Raji (cell line): Measurements from ENCODE around the gene GNG12.

Experiments
- POLR2A ChIP-seq: IDR thresholded peaks from 2 replicates; pipeline ENCODE4 v1.6.1; 2011; ENCODE audit warnings: low read depth, low read length, control low read depth; ENCODE audit not compliant: insufficient read depth

Gene GNG12

DNA sequence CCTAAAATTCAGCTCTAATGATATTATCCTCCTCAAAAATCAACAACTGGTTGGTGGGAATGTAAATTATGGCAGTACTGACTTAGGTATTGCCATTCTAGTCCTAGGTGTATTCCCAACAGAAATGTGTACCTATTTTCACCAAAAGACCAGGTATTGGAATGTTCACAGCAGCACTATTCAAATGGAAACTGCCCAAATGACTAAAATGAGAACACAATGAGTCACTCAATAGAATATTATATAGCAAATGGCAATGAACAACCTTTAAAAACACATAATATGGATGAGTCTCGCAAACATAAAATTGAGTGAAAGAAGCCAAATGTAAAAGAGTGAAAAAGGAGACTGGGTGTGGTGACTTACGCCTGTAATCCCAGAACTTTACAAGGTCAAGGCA lies 103.4 kb downstream of the GNG12 start:
- TF ChIP-seq POLR2A: no peak

- no peak for TF ChIP-seq POLR2A
These were observed 107.0 kb downstream of the GNG12 start for GRCh38 chr1:67726224-67726623.

DNA sequence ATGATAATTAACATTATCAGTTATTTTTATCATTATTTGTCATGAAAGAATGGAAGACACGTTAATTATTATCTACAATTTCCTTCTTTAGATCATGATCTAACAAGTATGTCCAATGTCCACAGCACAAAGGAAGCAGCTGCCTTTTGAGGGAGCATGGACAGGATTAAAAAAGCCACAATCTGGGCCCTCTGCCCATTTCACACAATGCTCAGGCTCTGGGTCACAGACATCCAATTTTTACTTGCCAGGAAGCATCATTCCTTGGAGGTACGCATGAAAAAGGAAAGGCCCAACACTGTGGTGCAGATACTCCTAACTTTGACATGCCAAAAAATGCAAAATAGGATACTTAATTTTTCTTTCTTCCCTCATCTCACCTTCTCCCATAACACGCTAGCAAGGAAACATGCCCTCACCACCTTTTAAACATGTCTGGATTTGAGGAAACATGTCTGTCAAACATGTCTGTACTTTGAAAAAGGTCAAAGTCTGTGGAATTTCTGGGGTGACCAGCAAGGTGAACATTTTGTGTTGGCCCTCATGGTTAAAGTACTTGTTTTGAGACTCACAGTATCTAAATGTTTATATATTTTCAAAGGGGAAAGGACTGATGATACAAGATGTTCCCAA lies 108.2 kb downstream of the GNG12 start:
- TF ChIP-seq POLR2A: no peak

GRCh38 chr1:67723620-67724019 lies 109.6 kb downstream of the GNG12 start:
- no peak for TF ChIP-seq POLR2A

DNA sequence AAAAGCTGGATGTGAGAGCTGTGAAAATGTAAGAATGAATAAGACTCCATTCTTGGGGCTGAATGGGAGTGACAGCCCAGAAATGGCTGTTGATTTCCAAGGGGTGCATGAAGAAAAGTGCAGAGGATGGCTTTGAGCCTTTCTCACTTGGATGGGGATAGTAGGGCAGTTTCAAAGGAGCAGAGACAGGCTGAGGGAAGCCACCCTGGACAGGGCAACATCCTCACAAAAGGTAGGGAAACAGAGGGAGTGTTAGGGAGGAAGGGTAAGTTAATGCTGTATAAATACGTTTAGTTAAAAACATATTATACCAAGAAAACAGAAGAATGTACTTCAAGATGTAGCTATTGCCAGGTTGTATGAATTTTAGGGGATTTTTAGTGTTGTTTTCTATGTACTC lies 110.1 kb downstream of the GNG12 start:
- TF ChIP-seq POLR2A: no peak

DNA sequence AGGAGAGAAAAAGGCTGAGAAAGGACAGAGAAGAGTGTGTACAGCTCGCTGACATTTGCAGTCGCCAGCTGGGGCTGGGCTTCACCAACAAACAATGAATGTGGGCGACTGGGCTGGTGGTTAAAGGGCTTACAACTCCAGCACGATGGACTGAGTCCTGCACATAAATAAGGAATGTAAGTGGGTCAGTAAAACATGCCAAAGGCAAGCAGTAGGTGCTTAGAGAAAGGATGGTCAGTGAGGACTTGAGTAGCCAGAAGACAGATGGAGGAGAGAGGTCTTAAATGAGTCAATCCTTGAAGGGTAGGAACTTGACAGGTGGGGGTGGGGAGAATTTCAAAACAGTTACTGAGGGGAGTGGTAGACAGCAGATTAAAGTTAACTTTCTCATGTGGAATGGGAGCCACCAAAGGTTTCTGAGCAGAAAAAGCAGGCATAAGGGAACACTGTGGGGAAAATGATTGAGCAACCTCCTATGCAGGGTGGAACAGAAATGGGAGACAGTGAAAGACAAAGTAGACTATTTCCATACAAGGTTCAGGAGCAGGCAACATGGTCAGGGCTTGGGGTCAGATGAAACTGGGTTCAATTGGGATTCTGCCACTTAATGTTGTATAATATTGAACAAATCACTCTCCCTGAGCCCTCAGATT lies 110.8 kb downstream of the GNG12 start:
- TF ChIP-seq POLR2A: no peak

- no peak for TF ChIP-seq POLR2A
These were observed 111.5 kb downstream of the GNG12 start for GRCh38 chr1:67721650-67722291.

DNA sequence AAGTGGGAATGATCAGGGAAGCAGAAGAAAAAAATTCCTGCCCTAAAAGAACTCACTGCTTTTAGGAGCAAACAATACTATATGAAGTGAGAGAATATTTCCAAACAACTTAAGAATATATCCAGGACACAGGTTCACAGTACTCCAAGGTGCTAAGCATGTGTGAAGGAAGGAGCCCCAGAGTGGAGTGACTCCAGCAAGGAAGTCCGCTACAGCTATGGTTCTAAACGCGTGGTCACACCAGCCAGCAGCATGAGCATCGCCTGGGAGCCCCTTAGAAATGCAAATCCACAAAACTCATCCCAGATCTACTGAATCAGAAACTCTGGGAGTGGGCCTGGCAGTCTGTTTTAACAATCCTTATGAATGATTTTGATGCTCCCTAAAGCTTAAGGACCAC lies 112.2 kb downstream of the GNG12 start:
- TF ChIP-seq POLR2A: no peak

DNA sequence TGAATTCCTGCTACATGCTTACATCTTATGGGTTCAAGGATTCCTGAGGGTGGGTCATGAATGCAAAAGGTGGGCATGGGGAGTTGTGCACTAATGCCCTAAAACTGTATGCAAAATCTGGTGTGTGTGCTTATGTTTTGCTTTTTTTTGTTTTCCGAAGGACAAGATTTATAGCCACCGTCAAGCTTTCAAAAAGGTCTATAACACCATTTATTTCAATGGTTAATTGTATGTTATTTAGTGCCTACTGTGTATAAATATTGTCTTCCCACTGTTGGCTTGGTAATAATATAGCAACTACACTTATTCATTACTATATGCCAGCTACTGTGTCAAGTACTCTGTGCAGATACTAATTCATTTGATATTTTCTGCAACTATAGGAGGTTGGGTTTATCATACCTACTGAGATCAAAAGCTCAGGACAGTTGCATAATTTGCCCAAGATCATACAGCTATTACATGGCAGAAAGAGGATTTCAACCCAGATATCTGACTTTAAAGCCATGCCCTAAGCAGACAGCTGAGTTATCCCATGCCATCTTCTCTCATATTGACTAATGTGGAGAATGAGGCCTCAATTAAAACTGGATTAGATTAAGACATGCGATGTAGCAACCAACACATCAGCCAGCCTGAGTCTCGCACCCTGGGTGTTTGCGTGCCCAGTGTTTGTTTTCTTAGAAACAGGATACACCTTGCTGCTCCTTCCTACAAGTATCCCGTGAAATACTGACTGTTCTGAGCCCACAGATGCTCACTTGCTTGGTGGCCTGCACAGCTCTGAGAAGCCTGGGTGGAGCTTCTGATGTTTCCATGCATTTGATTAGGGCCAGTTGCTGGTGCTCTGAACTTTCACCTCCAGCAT lies 113.7 kb downstream of the GNG12 start:
- no peak for TF ChIP-seq POLR2A

DNA sequence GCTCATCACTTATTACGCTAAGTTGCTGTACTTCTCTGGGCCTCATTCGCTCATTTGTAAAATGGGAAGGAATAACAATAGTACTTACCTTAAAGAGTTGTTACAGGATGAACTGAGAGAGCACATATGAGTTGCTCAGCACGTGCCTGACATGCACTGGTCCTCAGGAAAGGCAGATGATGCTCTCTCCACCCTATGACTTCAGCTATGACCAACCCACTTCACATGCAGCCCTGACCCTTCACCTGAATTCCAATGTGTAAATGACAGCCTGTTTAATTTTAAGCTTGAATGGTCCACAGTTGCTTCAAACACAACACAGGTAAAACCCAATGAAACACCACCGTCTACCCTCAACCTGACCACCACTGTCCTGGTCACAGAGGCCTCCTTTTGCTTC lies 115.4 kb downstream of the GNG12 start:
- TF ChIP-seq POLR2A: no peak

DNA sequence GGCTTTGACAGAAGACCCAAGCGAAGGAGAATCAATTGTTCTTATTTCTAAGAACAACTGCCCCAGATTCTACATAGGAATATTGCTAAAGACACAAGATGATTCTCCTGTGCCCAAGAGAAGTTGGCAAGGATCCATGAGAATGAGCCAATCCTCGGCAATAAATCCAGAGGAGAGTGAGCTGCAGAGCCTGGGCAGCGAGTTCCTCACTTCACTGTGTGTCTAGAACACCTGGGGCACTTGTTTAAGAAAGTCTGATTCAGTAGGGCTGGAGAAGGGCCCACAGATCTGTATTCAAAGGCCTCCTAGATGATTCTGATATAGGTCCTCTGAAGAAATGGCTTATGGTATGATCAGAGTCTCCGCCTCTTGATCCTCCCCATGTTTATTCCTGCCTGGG lies 116.5 kb downstream of the GNG12 start:
- no peak for TF ChIP-seq POLR2A

- TF ChIP-seq POLR2A: no peak
These were observed 117.4 kb downstream of the GNG12 start for GRCh38 chr1:67715819-67716218.

- peak; percentile 55; the same call in 1 of the 2 replicates for TF ChIP-seq POLR2A
These were observed 120.0 kb downstream of the GNG12 start for GRCh38 chr1:67713057-67713846.

GRCh38 chr1:67711855-67712212 lies 121.4 kb downstream of the GNG12 start:
- TF ChIP-seq POLR2A: no peak
